ENCODE measurements around the gene VAV2.
"Not testable (repeated sequence)": the region's sequence is repeated elsewhere in the genome, so short reads cannot be mapped to it uniquely, and the experiment has no call there.

VAV2 gene

DNA sequence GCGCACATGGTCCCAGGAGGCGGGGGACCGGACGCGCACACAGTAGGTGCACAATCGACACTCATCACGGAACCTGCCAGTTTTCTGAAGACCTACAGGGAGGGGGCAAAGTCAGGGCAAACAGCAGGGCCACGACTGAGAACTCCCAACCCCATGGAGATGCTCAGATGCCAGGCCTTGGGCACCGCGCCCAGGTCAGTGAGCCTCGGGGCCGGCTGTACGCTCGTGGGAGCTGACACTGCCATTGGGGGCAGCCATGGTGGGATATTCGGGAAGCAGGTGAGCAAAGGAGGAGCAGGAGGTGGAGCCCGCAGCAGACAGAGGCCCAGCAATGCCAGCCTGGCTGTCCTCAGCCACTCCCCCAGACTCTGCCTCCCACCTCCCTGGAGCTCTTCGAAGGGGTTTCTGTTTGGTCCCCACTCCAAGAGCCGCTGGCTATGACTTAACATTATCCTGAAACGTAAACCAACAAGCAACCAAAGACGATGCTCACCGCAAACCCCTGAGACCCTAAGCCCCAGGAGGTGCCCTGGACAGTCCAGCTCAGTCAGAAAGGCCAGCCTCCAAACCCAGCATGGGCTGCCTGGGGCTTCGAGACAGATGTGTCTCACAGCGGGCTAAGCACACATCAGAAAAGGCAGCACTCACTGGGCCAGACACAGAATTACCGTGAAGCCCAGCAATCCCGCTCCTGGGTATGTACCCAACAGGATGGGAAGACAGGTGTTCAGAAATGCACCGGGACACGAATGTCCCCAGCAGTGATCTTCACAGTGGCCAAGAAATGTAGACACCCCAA, 78.4 kb downstream of the VAV2 start:
- DNase-seq: no peak

DNA sequence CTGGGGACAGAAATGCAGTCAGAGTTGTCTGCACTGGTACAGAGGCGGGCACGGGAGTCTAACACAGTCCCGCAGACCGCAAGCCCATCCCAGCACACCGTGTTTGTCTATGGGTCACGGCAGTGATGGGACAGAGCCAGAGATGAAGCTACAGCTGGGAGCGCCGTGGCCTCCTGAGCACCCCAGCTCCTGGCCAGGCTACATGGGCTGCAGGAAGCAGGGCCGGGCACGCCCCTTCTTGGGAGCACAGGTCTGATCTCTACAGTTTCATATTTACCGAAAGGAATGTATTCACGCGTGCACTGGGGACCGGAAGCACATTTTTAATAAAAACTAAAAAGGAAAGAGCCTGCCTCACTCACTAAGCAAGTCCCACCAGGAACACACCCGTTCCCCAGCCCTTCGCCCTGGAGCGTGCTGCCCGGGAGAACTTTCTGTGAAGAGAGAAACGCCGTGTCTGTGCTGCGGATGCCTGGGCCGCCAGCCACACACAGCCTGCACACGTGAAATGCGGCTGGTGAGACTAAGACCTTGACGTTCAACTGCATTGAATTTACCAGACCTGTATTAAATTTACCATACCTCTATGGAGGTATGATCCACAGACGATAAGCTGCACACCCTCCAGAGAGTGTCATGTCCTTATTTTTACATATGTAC, 81.1 kb downstream of the VAV2 start:
- DNase-seq: no peak

GRCh38 chr9:133906932-133907910, 84.9 kb downstream of the VAV2 start:
- DNase-seq: no peak

DNA sequence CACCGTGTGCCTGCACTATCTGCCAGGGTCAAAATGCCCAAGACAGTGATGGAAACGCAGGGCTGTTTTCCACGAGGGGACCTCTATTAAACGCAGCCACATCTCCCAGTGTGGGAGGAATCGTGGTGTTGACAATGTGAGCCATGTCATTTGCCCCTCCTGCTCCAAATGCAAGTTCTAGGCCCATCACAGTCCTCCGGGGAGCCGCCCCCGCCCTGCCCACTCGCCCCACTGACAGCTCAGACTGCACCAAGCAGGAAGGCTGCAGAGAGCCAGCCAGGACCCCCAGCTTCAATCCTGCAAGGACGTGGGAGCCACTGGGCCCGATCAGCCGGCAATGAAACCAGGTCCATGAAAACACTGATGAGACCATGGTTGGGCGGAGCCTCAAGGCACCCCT, 85.9 kb downstream of the VAV2 start:
- DNase-seq: no peak

GRCh38 chr9:133905493-133905892, 86.6 kb downstream of the VAV2 start:
- no peak for DNase-seq

- DNase-seq: no peak
These were observed 87.6 kb downstream of the VAV2 start for GRCh38 chr9:133904346-133905090.

- no peak for DNase-seq
These were observed 90.8 kb downstream of the VAV2 start for GRCh38 chr9:133901184-133901835.

DNA sequence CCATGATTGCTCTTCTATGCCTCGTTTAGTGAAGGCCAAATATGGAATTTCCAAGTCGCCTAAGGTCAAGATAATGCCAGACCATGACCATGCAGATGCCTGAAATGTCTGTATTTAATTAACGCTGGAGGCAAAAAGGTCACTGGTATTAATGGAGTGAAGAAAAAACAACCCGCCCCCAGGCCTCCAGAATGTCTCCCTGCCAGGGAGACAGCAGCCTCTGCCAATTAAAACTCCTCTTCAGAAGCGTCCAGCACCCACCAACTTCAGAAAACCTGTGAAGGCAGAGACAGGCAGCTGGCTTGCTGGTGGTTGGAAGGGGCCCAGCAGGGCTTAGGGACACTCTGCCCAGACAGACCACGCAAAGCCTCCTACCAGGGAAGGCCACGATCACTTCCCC, 94.4 kb downstream of the VAV2 start:
- DNase-seq: no peak

GRCh38 chr9:133896007-133896406, 96.1 kb downstream of the VAV2 start:
- not testable (repeated sequence) for DNase-seq

DNA sequence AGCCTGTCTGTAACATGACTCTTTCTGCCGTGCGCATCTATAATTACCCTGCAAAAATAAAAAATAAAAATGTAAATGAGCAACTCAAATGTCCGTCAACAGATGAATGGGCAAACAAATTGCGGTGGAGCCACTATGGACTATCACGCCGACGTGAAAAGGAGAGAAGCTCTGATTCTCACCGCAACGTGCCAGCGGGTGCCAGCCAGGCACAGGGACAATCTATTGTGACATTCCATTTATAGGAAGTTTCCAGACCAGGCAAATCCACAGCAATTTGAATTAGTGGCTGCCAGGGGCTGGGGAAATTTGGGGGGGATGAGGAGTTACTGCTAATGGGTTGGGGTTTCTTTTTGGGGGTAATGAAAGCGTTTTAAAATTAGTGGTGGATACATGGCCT, 96.8 kb downstream of the VAV2 start:
- no peak for DNase-seq

DNA sequence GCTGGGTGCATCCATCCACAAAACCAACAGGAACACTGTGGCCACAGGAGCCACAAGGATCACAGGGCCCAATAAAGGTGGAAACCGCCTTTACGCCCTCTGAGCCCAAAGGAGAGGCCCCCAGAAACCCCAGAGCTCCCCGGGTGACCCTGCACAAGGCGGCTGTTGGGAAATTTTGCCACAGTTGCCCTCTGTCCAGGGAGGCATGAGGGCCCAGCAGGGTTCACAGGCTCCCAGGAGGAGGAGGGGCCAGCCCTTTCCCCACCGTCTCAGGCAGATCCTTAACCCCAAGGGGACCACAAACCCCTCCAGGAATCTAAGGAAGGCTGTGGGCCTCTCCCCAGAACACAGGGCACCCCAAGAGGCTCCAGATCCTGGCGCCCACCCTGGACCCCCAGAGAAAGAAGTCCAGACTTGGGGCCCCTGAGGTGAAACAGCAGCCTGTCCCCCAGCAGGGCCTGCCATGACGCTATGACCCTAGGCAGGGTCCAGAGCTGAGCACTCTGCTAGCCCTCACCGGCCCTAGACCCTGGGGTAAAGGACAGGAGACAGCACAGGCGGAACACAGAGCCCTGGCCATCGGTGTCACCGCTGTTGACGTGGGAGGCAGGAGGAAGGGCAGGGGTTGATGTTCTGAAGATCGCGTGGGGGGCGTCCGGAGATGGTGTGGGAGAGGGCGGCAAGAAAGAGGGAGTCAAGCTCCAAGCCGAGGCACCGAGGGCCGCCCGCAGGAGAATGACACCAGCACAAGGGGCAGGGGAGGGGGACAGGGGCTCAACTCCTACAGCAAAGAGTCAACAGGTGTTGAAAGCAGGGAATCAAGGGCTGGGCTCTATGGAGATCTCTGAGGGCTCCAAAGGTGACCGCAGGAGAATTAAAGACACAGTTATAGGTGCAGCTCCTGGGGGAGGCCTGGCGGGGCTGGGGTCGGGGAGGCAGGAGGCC, 97.5 kb downstream of the VAV2 start:
- no peak for DNase-seq

GRCh38 chr9:133893191-133893994, 98.7 kb downstream of the VAV2 start:
- no peak for DNase-seq

DNA sequence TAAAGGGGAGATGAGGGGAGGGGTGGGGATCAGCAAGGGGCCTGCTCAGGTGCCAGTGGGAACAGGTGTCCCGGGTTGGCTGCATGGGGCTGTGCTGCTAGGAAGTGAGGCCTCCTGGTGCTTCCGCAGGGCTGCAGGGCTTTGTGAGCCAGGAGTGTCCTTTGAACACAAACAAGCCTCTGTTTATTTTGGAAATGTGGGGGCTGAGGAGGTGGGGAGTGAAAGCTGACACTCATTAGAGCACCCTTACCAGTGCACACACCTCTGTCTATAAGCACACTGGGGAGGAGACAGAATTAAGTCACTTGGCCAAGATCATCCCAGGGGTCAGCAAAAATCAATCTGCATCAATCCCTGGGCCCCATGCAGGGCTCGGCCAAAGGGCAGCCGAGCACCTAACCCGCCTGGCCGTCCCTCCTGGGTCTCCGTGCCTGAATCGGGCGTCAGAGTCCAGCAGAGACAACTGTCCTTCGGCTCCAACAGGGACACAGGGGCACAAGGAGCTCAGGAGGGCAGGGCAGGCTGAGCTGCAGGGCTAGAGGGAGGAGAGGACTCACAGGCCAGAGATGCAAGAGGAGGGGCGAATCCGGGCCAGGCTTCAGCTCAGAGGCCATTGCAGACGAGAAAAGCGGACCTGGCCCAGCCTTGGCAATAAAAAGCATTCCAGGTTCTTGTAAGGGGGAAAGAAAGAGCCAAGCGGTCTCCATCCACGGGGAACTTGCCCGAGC, 99.8 kb downstream of the VAV2 start:
- no peak for DNase-seq

- no peak for DNase-seq
These were observed 100.4 kb downstream of the VAV2 start for GRCh38 chr9:133891741-133892140.

DNA sequence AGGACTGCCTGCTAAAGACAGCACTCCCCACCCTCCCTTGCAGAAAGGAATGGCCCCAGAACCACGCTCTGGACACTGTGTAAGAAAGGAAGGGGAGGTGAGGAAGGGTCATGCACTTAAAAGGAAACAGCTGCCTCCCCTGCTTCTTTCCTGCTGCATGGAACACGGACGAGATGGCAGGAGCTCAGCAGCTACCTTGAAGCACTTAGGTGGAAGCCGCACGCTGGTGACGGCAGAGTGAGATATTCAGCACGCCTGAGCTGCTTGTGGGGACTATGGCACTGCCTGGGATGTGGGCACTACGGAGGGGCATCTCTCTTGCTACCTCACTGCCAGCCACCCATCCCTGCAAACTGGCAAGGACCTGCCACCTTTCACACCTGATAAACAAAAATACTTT, 101.5 kb downstream of the VAV2 start:
- no peak for DNase-seq

- DNase-seq: no peak
These were observed 102.4 kb downstream of the VAV2 start for GRCh38 chr9:133889584-133890301.

- no peak for DNase-seq
These were observed 103.2 kb downstream of the VAV2 start for GRCh38 chr9:133888809-133889491.

Data from hematopoietic multipotent progenitor cell treated with erythropoietin and hydrocortisone succinate and interleukin-3 and kit ligand, for 4 days (in vitro differentiated cells).